ENCODE measurements around the gene OST4.

DNA sequence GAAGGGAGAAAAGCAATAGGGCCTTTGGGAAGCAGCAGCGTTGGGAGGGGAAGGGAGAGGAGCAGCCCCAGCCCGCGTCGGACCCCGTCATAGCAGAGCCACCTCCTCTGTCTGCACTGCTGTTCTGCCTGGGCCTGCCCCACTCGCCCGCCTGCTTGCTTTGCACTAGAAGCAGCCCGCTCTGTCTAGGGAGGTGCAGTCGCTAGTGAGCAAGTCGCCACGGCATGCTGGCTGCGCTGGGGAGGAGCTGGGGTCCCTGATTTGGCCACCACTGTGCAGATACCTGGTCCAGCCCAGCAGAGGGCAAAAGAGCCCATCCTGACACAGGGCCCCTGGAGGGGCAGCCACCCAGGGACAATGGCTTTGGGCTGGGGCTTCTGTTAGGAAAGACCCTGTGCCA lies 46.6 kb downstream of the OST4 start:
- TF ChIP-seq, protein P1, sequence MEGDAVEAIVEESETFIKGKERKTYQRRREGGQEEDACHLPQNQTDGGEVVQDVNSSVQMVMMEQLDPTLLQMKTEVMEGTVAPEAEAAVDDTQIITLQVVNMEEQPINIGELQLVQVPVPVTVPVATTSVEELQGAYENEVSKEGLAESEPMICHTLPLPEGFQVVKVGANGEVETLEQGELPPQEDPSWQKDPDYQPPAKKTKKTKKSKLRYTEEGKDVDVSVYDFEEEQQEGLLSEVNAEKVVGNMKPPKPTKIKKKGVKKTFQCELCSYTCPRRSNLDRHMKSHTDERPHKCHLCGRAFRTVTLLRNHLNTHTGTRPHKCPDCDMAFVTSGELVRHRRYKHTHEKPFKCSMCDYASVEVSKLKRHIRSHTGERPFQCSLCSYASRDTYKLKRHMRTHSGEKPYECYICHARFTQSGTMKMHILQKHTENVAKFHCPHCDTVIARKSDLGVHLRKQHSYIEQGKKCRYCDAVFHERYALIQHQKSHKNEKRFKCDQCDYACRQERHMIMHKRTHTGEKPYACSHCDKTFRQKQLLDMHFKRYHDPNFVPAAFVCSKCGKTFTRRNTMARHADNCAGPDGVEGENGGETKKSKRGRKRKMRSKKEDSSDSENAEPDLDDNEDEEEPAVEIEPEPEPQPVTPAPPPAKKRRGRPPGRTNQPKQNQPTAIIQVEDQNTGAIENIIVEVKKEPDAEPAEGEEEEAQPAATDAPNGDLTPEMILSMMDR (IDR thresholded peaks at IDR 0.05; ENCODE audit: low read depth, low read length, poor library complexity, severe bottlenecking): no peak
- no peak for TF ChIP-seq EZH2phosphoT487 (IDR thresholded peaks at IDR 0.05; ENCODE audit: borderline replicate concordance, low read length)

Measured in DOHH2 (cell line).